Neural cell (in vitro differentiated cells): ENCODE data around the gene ZMYM1. TPM values are rescaled to one million over a fixed set of nuclear protein-coding genes. Genes with fewer than 3 reads are reported as not detected.

ENCODE experiments used
- H2AFZ ChIP-seq: fragments of 200-600, 300-800 bp; sonication (generic), shearing (Covaris generic); 2 replicates; pipeline ENCODE4 v1.6.0; 2014; ENCODE audit warnings: low read depth, mild to moderate bottlenecking, antibody characterized with exemption, low read length, moderate library complexity
- H3F3A ChIP-seq: fragments of 200-600 bp; shearing (Covaris generic); 2 replicates; pipeline ENCODE4 v1.6.1; 2016; ENCODE audit warnings: mild to moderate bottlenecking, moderate library complexity, mixed read lengths, antibody characterized with exemption, low read length; ENCODE audit not compliant: insufficient read depth, poor library complexity, severe bottlenecking
- H3K27ac ChIP-seq: fragments of 200-600, 300-800 bp; sonication (generic), shearing (Covaris generic); 2 replicates; pipeline ENCODE4 v1.5.1; 2014; ENCODE audit warnings: mild to moderate bottlenecking, low read length, moderate library complexity
- H3K27me3 ChIP-seq: fragments of 300-800, 200-600 bp; sonication (generic), shearing (Covaris generic); 2 replicates; pipeline ENCODE4 v1.6.0; 2014; ENCODE audit warnings: mild to moderate bottlenecking, low read depth, low read length, moderate library complexity; ENCODE audit not compliant: insufficient read depth
- H3K36me3 ChIP-seq: fragments of 300-800, 200-600 bp; sonication (generic), shearing (Covaris generic); 2 replicates; pipeline ENCODE4 v1.5.1; 2014; ENCODE audit warnings: mild to moderate bottlenecking, antibody characterized with exemption, low read length, moderate library complexity; ENCODE audit not compliant: insufficient read depth
- H3K4me2 ChIP-seq: fragments of 300-800, 200-600 bp; sonication (generic), shearing (Covaris generic); 2 replicates; pipeline ENCODE4 v1.6.0; 2014; ENCODE audit warnings: mild to moderate bottlenecking, low read length
- H3K4me3 ChIP-seq: fragments of 300-800, 200-600 bp; sonication (generic), shearing (Covaris generic); 2 replicates; pipeline ENCODE4 v1.5.1; 2014; ENCODE audit warnings: mild to moderate bottlenecking, low read length, moderate library complexity
- H3K79me2 ChIP-seq: fragments of 200-600 bp; shearing (Covaris generic); replicated peaks from 2 replicates; pipeline ENCODE4 v1.6.0; 2014; ENCODE audit warnings: mild to moderate bottlenecking, low read length, moderate library complexity; ENCODE audit not compliant: insufficient read depth
- H3K9ac ChIP-seq: fragments of 300-800, 200-600 bp; sonication (generic), shearing (Covaris generic); 2 replicates; pipeline ENCODE4 v1.6.1; 2016; ENCODE audit warnings: mild to moderate bottlenecking, low read length, mixed read lengths
- H3K9me2 ChIP-seq: fragments of 200-600 bp; shearing (Covaris generic); 2 replicates; pipeline ENCODE4 v1.6.1; 2016; ENCODE audit warnings: mild to moderate bottlenecking, low read length, mixed read lengths; ENCODE audit not compliant: insufficient read depth
- H3K9me3 ChIP-seq: fragments of 200-600, 300-800 bp; sonication (generic), shearing (Covaris generic); 2 replicates; pipeline ENCODE4 v1.6.1; 2016; ENCODE audit warnings: mild to moderate bottlenecking, mixed run types, low read length, moderate library complexity, mixed read lengths
- H4K20me1 ChIP-seq: fragments of 200-600 bp; shearing (Covaris generic); 2 replicates; pipeline ENCODE4 v1.6.1; 2016; ENCODE audit warnings: mild to moderate bottlenecking, mixed run types; ENCODE audit not compliant: insufficient read depth
- EP300 ChIP-seq: fragments of 450-650 bp; conservative IDR thresholded peaks from 2 replicates; pipeline ENCODE4 v1.6.1; 2014; ENCODE audit warnings: antibody characterized with exemption, mild to moderate bottlenecking, moderate library complexity; ENCODE audit not compliant: poor library complexity, severe bottlenecking
- EZH2 ChIP-seq: fragments of 200-600, 300-800 bp; shearing (Covaris generic), sonication (generic); IDR thresholded peaks from 2 replicates; pipeline ENCODE4 v1.6.1; 2014; ENCODE audit warnings: antibody characterized with exemption, low read length, borderline replicate concordance, mild to moderate bottlenecking; ENCODE audit not compliant: insufficient read depth, poor library complexity, severe bottlenecking
- MXI1 ChIP-seq: fragments of 450-650 bp; conservative IDR thresholded peaks from 2 replicates; pipeline ENCODE4 v1.6.1; 2014; ENCODE audit warnings: antibody characterized with exemption, mild to moderate bottlenecking; ENCODE audit not compliant: poor library complexity, severe bottlenecking
- POLR2AphosphoS5 ChIP-seq: IDR thresholded peaks from 2 replicates; pipeline ENCODE4 v1.6.1; 2012
- RAD21 ChIP-seq: fragments of 450-650 bp; conservative IDR thresholded peaks from 2 replicates; pipeline ENCODE4 v1.6.1; 2014; ENCODE audit warnings: antibody characterized with exemption, mild to moderate bottlenecking, moderate library complexity
- SMC3 ChIP-seq: fragments of 450-650 bp; conservative IDR thresholded peaks from 2 replicates; pipeline ENCODE4 v1.6.1; 2014; ENCODE audit warnings: antibody characterized with exemption, mild to moderate bottlenecking, moderate library complexity; ENCODE audit not compliant: poor library complexity
- TAF1 ChIP-seq: IDR thresholded peaks from 2 replicates; pipeline ENCODE4 v1.6.1; 2012; ENCODE audit warnings: low read depth
- polyA plus RNA-seq: library from polyadenylated mRNA; depleted of rRNA; stranded (reverse); fragments of >200 nt; gene quantifications from 2 replicates; pipeline ENCODE4 v1.2.3, GENCODE V29; 2014
- TF ChIP-seq, protein P1 (sequence below): fragments of 450-650 bp; IDR thresholded peaks from 2 replicates; pipeline ENCODE4 v1.5.1; 2014; ENCODE audit warnings: antibody characterized with exemption, mild to moderate bottlenecking, moderate library complexity; ENCODE audit not compliant: poor library complexity, severe bottlenecking
- TF ChIP-seq, protein P2 (sequence below): IDR thresholded peaks from 2 replicates; pipeline ENCODE4 v1.6.1; 2012; ENCODE audit warnings: borderline replicate concordance

ZMYM1 gene
- polyA plus RNA-seq, 1 donor from 2014 or later: 14.1 TPM

DNA sequence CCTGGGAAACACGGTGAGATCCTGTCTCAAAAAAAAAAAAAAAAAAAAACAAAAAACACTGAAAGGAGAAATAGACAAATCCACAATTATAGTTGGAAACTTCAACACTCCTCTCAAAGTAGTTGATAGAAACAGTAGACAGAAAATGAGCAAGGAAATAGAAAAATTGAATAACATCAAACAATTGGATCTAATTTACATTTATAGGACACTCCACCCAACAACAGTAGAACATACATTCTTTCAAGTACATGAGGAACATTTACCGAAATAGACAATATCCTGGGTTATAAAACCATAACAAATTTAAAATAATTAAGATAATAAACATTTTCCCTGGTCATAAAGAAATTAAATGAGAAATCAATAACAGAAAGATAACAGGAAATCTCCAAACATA lies 14.9 kb upstream of the ZMYM1 start:
- H3K4me3 ChIP-seq: no peak overlapping the region
- no peaks in the 10 kb centered on the region for H3K79me2 ChIP-seq
- H2AFZ ChIP-seq: no peak overlapping the region
- H3K9ac ChIP-seq: no peak overlapping the region
- H3K27me3 ChIP-seq: no peaks in the 10 kb centered on the region
- H3K4me2 ChIP-seq: no peak overlapping the region
- H3K9me3 ChIP-seq: no peaks in the 10 kb centered on the region
- no peaks in the 10 kb centered on the region for H3F3A ChIP-seq
- no peak overlapping the region for H3K27ac ChIP-seq
- no peaks in the 10 kb centered on the region for H3K9me2 ChIP-seq
- no peaks in the 10 kb centered on the region for H3K36me3 ChIP-seq
- no peaks in the 10 kb centered on the region for H4K20me1 ChIP-seq
- TF ChIP-seq EP300 (no peak), EZH2 (no peak), POLR2AphosphoS5 (no peak), TAF1 (no peak), RAD21 (no peak), SMC3 (no peak), MXI1 (no peak)
- TF ChIP-seq, protein P1, sequence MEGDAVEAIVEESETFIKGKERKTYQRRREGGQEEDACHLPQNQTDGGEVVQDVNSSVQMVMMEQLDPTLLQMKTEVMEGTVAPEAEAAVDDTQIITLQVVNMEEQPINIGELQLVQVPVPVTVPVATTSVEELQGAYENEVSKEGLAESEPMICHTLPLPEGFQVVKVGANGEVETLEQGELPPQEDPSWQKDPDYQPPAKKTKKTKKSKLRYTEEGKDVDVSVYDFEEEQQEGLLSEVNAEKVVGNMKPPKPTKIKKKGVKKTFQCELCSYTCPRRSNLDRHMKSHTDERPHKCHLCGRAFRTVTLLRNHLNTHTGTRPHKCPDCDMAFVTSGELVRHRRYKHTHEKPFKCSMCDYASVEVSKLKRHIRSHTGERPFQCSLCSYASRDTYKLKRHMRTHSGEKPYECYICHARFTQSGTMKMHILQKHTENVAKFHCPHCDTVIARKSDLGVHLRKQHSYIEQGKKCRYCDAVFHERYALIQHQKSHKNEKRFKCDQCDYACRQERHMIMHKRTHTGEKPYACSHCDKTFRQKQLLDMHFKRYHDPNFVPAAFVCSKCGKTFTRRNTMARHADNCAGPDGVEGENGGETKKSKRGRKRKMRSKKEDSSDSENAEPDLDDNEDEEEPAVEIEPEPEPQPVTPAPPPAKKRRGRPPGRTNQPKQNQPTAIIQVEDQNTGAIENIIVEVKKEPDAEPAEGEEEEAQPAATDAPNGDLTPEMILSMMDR: no peak
- TF ChIP-seq, protein P2, sequence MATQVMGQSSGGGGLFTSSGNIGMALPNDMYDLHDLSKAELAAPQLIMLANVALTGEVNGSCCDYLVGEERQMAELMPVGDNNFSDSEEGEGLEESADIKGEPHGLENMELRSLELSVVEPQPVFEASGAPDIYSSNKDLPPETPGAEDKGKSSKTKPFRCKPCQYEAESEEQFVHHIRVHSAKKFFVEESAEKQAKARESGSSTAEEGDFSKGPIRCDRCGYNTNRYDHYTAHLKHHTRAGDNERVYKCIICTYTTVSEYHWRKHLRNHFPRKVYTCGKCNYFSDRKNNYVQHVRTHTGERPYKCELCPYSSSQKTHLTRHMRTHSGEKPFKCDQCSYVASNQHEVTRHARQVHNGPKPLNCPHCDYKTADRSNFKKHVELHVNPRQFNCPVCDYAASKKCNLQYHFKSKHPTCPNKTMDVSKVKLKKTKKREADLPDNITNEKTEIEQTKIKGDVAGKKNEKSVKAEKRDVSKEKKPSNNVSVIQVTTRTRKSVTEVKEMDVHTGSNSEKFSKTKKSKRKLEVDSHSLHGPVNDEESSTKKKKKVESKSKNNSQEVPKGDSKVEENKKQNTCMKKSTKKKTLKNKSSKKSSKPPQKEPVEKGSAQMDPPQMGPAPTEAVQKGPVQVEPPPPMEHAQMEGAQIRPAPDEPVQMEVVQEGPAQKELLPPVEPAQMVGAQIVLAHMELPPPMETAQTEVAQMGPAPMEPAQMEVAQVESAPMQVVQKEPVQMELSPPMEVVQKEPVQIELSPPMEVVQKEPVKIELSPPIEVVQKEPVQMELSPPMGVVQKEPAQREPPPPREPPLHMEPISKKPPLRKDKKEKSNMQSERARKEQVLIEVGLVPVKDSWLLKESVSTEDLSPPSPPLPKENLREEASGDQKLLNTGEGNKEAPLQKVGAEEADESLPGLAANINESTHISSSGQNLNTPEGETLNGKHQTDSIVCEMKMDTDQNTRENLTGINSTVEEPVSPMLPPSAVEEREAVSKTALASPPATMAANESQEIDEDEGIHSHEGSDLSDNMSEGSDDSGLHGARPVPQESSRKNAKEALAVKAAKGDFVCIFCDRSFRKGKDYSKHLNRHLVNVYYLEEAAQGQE: no peak

DNA sequence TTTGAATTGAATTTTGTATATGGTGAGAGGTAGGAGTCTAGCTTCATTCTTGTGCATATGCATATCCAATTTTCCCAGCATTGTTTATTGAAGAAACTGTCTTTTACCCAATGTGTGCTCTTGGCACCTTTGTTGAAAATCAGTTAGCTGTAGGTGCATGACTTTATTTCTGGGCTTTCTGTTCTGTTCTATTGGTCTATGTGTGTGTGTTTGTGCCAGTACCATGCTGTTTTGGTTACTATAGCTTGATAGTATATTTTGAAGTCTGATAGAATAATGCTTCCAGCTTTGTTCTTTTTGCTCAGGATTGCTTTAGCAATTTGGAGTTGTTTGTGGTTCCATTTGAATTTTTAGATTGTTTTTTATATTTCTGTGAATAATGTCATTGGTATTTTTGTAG lies 9.4 kb upstream of the ZMYM1 start:
- H3K27me3 ChIP-seq: no peaks in the 10 kb centered on the region
- no peaks in the 10 kb centered on the region for H4K20me1 ChIP-seq
- no peaks in the 10 kb centered on the region for H3K9me2 ChIP-seq
- no peak overlapping the region for H3K4me3 ChIP-seq
- no peaks in the 10 kb centered on the region for H3K79me2 ChIP-seq
- H3K9me3 ChIP-seq: peaks cover 5% of the 10 kb centered on the region
- no peak overlapping the region for H3K4me2 ChIP-seq
- no peaks in the 10 kb centered on the region for H3K36me3 ChIP-seq
- no peak overlapping the region for H3K27ac ChIP-seq
- no peak overlapping the region for H3K9ac ChIP-seq
- H2AFZ ChIP-seq: no peak overlapping the region
- TF ChIP-seq MXI1 (no peak), POLR2AphosphoS5 (no peak), EZH2 (no peak), SMC3 (no peak), RAD21 (no peak), TAF1 (no peak), EP300 (no peak)
- TF ChIP-seq, protein P2: no peak
- TF ChIP-seq, protein P1: no peak
- no peaks in the 10 kb centered on the region for H3F3A ChIP-seq
